RWPE2 (cell line): ENCODE measurements around the gene PDPK1.

ENCODE experiments used
- ATAC-seq: fragments of 200-7000 bp; cut with Tn5 transposase; 3 replicates; pipeline ENCODE4 v1.9.1; 2021; ENCODE audit warnings: low read depth
- DNase-seq: peaks from one replicate; pipeline ENCODE4 v3.0.0-alpha.2; 2020; ENCODE audit warnings: low spot score
- H3K27ac ChIP-seq: fragments of 450-650 bp; 2 replicates; pipeline ENCODE4 v1.5.1; 2017; ENCODE audit warnings: mild to moderate bottlenecking; ENCODE audit not compliant: poor library complexity, severe bottlenecking
- H3K27me3 ChIP-seq: fragments of 250-450 bp; sonication (Bioruptor Pico); 2 replicates; pipeline ENCODE4 v1.5.1; 2021; ENCODE audit warnings: mild to moderate bottlenecking, moderate library complexity; ENCODE audit not compliant: insufficient read depth, poor library complexity, severe bottlenecking
- H3K36me3 ChIP-seq: fragments of 250-450 bp; sonication (Bioruptor Pico); 2 replicates; pipeline ENCODE4 v1.5.1; 2020; ENCODE audit warnings: low read depth, mild to moderate bottlenecking, moderate library complexity
- H3K4me1 ChIP-seq: fragments of 250-450 bp; sonication (Bioruptor Pico); 2 replicates; pipeline ENCODE4 v1.5.1; 2021; ENCODE audit warnings: mild to moderate bottlenecking, moderate library complexity; ENCODE audit not compliant: insufficient read depth, poor library complexity, severe bottlenecking
- H3K4me3 ChIP-seq: fragments of 250-450 bp; sonication (Bioruptor Pico); 2 replicates; pipeline ENCODE4 v1.5.1; 2021; ENCODE audit warnings: mild to moderate bottlenecking, moderate library complexity; ENCODE audit not compliant: severe bottlenecking
- H3K9me3 ChIP-seq: fragments of 250-450 bp; sonication (Bioruptor Pico); 2 replicates; pipeline ENCODE4 v1.5.1; 2021; ENCODE audit warnings: mild to moderate bottlenecking, moderate library complexity; ENCODE audit not compliant: severe bottlenecking
- TF ChIP-seq, protein P1 (sequence below): fragments of 450-650 bp; IDR thresholded peaks from one replicate; pipeline ENCODE4 v1.5.1; 2017; ENCODE audit warnings: mild to moderate bottlenecking, moderate library complexity; ENCODE audit not compliant: poor library complexity, severe bottlenecking

PDPK1 gene

DNA sequence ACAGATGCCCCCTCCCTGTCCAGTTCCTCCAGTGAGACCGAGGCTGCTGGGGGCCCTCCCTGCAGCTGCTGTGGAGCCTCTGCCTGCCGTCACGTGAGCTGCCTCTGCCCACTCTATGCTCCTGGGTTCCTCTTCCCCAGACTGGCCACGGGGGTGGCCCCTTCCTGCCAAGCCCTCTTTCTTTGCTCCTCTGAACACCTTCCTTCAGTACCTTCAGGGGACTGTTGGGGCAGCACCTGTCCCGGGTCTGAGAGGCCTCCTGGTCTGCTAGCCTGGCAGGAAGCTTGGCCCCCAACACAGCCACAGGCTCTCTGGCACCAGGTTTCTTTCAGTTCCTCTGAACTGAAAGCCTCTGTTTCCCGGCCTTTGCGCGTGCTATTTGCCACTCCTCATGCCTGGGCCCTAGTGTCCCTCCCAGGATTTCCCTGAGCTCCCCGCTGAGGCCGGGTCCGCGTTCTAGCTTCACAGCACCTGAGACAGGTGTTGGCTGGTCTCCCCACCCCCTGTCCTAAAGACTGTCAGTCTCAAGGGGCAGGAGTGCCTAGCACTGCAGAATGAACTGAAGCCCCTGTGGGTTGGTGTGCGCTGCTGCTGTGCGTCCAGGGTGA is 30.7 kb upstream of the PDPK1 start:
- no peaks in the 10 kb centered on the region for H3K4me1 ChIP-seq

DNA sequence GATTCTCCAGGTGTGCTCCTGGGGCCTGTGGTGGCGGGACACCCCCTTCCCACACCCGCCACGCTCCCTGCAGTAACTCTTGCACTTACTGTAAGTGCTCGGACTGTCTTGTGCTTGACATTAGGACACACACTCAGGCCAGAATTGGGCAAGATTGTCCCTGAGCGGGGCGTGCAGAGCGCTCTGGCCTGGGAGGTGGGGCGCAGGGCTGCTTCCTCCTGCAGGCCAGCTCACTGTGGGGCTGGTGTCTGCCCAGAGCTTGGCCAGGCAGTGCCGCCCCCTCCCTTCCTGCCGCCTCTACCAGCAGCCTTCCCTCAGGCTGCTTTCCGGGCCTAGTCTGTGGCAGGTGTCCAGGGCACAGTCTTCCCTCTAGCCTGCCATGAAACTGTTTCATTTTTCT is 30.2 kb upstream of the PDPK1 start:
- H3K4me1 ChIP-seq: no peaks in the 10 kb centered on the region
- no peaks in the 10 kb centered on the region for H3K36me3 ChIP-seq
- TF ChIP-seq, protein P1, sequence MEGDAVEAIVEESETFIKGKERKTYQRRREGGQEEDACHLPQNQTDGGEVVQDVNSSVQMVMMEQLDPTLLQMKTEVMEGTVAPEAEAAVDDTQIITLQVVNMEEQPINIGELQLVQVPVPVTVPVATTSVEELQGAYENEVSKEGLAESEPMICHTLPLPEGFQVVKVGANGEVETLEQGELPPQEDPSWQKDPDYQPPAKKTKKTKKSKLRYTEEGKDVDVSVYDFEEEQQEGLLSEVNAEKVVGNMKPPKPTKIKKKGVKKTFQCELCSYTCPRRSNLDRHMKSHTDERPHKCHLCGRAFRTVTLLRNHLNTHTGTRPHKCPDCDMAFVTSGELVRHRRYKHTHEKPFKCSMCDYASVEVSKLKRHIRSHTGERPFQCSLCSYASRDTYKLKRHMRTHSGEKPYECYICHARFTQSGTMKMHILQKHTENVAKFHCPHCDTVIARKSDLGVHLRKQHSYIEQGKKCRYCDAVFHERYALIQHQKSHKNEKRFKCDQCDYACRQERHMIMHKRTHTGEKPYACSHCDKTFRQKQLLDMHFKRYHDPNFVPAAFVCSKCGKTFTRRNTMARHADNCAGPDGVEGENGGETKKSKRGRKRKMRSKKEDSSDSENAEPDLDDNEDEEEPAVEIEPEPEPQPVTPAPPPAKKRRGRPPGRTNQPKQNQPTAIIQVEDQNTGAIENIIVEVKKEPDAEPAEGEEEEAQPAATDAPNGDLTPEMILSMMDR: no peak
- H3K27me3 ChIP-seq: no peaks in the 10 kb centered on the region
- ATAC-seq (no peak), DNase-seq (no peak)
- no peak overlapping the region for H3K27ac ChIP-seq
- H3K4me3 ChIP-seq: no peak overlapping the region
- H3K9me3 ChIP-seq: no peaks in the 10 kb centered on the region

More for the DNA sequence above, 30.7 kb upstream of the PDPK1 start:
- Histone ChIP-seq H3K27me3 (no peaks in the 10 kb centered on the region), H3K27ac (no peak overlapping the region), H3K9me3 (no peaks in the 10 kb centered on the region), H3K36me3 (no peaks in the 10 kb centered on the region), H3K4me3 (no peak overlapping the region)
- DNase-seq (no peak), ATAC-seq (no peak; the same call in 2 of the 3 replicates)
- TF ChIP-seq, protein P1: no peak

DNA sequence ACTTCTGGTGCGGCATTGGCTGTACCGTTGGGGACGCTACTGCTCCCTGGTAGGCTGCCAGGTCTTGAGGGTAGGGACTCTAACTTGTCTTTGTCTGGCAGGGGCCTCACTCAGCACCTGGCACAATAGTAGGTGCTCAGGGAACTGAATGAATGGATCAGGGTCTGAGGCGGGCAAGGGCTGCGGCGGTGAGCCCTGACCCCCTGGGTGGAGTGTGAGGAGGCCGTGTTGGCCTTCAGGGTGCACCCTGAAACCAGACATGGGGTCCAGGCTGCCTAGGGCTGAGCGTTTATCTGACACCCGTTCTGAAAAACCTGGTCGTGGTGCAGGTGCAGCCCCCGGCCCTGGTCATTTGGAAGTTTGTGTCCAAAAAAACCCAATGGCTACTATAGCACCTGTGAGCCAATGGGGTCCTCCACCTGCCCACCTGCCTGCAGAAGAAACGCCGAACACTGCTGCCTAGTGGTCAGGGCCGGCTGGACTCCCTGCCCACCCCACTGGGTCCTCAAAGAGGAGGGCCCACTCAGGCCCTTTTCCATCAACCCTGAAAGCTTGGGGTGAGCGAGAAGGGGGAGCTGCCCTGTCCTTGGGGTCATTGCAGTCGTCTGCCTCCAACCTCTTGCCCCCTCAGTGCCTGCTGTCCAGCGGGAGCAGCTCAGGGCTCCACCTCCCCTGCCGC is 29.0 kb upstream of the PDPK1 start:
- H3K4me1 ChIP-seq: no peaks in the 10 kb centered on the region
- H3K27ac ChIP-seq: no peak overlapping the region
- H3K4me3 ChIP-seq: no peak overlapping the region
- H3K9me3 ChIP-seq: no peaks in the 10 kb centered on the region
- DNase-seq (no peak), ATAC-seq (no peak)
- TF ChIP-seq, protein P1: no peak
- H3K36me3 ChIP-seq: no peaks in the 10 kb centered on the region
- H3K27me3 ChIP-seq: no peaks in the 10 kb centered on the region

DNA sequence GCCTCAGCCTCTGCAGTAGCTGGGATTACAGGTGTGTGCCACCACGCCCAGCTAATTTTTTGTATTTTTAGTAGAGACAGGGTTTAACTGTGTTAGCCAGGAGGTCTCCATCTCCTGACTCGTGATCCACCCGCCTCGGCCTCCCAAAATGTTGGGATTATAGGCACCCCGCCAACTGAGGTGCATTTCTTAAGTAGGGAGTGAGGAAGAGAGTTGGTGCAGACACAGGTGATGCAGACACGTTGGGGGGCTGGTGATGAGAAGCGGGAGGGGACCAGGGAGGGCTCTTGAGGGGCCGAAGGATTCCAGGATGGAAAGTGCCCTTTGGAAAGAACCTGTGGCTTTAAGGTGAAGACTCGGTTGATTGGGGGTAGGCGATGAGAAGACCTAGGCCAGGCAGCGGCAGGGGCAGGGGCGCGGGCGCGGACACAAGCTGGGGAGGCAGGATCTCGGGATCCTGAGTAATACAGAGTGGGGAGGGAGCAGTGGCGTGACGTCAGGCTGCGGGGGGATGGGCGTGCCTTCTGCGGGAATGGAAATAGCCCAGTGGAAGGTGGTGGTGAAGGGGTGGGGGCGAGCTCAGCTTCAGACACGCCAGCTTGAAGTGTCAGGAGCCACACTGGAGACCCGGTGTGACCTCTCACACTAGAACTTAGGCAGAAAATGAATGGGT is 26.6 kb upstream of the PDPK1 start:
- no peak for ATAC-seq
- Histone ChIP-seq H3K27ac (no peak overlapping the region), H3K36me3 (no peaks in the 10 kb centered on the region), H3K9me3 (no peaks in the 10 kb centered on the region), H3K27me3 (no peaks in the 10 kb centered on the region), H3K4me1 (peaks cover 6% of the 10 kb centered on the region), H3K4me3 (no peak overlapping the region)
- no peak for DNase-seq
- TF ChIP-seq, protein P1: no peak
